Astrocyte of the cerebellum (primary cell): ENCODE measurements around the gene SMC4.

Experiments used
- DNase-seq: peaks from one replicate; pipeline ENCODE4 v3.0.0-alpha.2; 2011; ENCODE audit warnings: low read depth
- H3K4me3 ChIP-seq: 2 replicates; pipeline ENCODE4 v1.5.1; 2011; ENCODE audit warnings: mild to moderate bottlenecking, low read depth, low read length, moderate library complexity
- CTCF ChIP-seq: IDR thresholded peaks from 2 replicates; pipeline ENCODE4 v1.5.1; 2012; ENCODE audit warnings: low read length, low read depth, moderate library complexity, mild to moderate bottlenecking; ENCODE audit errors: missing control alignments
- in situ Hi-C: cut with HindIII; loops from 2 replicates; pipeline ENCODE4 v1.10.0; 2017; ENCODE audit warnings: low sequenced_read_pairs

The SMC4 gene

DNA sequence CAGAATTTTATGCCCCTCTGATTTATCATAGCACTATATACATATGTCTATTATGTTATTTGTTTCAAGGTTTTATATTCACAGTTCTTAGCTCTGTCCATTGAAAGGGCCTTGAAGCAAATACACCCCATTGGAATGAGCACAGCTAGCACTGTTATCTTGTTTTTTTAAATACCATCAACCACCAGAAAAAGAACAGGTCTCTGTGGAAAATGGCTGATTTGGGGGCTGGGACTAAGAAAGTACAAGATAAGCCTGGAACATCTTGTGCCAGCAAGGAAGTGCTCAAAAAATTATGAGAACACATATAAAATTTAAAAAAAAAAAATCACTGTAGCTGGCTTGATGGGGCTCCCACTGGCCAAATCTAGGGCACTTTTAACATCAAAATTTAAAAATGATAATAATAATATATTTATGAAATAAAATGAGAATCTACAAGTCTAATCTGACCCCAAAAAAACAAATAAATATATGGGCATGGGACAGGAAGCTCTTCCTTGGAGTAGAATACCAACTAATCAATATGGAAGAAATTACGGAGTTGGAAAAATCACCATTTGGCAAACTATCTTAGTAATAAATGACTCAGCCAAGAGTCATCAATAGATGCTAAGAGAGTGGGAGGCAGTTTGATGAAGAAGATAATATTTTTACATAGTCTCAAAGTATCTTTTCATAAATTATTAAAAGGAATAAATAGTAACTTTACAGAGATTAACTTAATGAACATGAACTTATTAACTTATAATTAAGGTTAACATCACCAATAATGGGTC, 20.9 kb upstream of the SMC4 start:
- in situ Hi-C loops, result no loop called here
- TF ChIP-seq CTCF, result no peak
- DNase-seq, result no peak
- no peak overlapping the region for H3K4me3 ChIP-seq

DNA sequence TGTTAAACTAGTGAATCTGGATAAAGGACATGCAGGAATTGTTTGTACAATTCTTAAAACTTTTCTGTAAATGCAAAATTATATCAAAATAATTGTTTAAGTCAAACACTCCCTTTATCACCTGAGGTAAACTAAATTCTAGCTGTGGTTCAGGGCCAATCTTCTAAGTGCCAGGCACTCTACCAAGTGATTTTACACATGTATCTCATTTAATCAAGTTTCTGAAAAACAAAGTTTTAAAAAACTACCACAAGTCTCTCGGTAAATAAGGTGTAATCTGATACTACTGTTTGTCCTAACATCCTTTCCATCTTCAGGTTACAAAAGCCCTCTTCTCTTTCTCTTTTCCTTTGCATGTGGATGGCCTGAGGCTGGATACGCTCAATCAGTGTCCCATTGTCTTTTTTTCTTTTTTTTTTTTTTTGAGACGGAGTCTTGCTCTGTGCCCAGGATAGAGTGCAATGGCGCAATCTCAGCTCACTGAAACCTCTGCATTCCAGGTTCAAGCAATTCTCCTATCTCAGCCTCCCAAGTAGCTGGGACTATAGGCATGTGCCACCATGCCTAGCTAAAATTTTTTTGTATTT, 19.7 kb upstream of the SMC4 start:
- DNase-seq, result no peak
- in situ Hi-C loops, result no loop called here
- no peak overlapping the region for H3K4me3 ChIP-seq
- no peak for TF ChIP-seq CTCF

DNA sequence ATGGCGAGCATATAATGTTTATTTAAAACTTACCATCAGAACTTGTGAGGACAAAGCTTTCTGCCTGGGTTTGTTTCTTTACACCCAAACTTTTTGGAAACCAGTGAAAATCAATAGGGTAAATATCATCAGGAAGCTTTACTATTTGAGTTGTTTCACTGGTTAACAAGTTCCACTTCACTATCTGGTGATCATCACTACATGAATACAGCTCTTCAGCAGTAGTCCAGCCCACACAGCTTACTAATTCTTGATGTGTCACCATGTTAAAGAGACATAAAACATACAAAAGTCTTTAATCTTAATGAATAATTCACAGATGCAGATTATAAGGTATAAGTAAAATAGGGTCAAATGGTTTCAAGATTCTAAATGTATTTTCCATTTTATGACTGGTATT, 18.0 kb upstream of the SMC4 start:
- in situ Hi-C loops, result no loop called here
- no peak for DNase-seq
- TF ChIP-seq CTCF, result no peak
- no peak overlapping the region for H3K4me3 ChIP-seq

DNA sequence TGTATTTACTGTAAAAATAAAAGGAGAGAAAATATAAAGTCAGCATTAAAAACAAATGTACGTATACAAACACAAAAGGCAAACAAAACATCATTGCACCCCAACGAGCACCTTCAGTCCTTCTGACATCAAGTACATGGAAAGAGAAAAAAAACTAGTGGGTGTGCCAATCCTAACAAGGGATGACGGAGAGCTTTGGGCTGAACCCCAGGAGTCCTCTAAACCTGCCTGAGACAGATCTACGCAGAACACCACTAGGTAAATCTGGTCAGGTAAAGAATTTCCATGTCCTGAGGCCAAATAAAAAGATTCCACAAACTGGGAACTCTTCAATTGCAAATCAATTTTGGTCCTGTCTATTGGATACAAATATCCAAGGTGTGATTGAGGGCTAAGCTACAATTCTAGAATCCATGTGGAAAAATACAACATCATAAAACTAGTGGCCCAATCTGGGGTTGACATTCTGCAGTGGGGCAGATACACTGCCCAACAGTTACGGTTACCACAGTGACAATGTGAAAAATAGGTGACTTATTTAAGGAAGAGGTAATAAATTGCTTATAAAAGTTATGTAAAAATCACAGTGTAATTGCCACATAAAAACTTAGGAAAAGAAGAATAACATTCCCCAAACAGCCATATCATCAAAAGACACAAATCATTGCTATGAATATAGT, 14.7 kb upstream of the SMC4 start:
- no peak overlapping the region for H3K4me3 ChIP-seq
- in situ Hi-C loops, result no loop called here
- DNase-seq, result no peak
- no peak for TF ChIP-seq CTCF

GRCh38 chr3:160390565-160391138, 8.8 kb upstream of the SMC4 start:
- DNase-seq, result no peak
- in situ Hi-C loops, result no loop called here
- TF ChIP-seq CTCF, result no peak
- no peak overlapping the region for H3K4me3 ChIP-seq

GRCh38 chr3:160392798-160393197, 6.7 kb upstream of the SMC4 start:
- no peak for DNase-seq
- no peak for TF ChIP-seq CTCF
- H3K4me3 ChIP-seq, result no peak overlapping the region
- in situ Hi-C loops, result no loop called here
